GM21367 (cell line): Measurements from ENCODE around the gene TMEM132D.
"Not testable (repeated sequence)": the region's sequence is repeated elsewhere in the genome, so short reads cannot be mapped to it uniquely, and the experiment has no call there.

ENCODE experiments used
- ATAC-seq: cut with Tn5 transposase; IDR thresholded peaks from one replicate; pipeline ENCODE4 v1.9.1; 2021; ENCODE audit not compliant: unreplicated experiment

TMEM132D gene

GRCh38 chr12:129079719-129080118 lies 824.1 kb downstream of the TMEM132D start:
- ATAC-seq: no peak

DNA sequence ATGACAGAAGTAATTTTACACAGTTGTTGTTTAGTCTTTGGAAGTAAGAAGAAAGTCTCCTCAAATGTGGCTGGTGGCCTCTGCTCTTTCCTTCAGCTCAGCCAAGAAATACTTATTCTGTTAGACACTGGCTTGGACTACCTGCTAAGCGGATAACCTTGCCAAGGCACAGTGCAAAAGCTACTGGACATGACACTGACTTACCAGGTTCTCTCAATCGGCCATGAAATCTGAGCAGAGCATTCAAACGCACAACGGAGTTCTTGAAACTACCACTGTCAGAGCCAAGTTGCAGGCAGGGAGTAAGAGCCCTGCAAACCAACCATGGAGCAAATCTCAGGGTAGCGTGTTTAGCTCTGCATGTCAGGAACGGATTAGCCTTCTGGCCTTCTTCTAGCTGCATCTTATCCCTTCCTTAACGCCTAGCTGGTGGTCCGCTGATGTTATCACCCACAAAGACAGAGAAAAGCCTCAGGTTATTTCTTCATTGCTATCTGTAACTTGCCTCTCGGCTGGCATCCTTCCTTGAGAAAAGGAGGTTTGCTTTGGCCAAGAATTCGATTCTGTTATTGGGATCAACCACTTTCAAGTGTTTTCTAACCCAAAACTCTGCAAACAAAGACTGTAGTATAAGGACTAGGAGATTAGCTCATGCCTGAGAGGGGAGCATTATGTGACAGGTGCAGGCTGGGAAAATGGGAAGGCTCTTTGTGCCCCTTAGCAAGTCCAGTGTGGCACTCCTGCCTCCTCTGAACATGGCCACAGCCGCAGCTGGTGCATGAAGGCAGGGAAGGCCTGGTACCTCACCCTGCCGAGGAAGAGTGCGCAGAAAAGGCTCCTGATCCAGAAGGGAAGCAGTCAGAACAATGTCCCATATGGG lies 827.1 kb downstream of the TMEM132D start:
- no peak for ATAC-seq

DNA sequence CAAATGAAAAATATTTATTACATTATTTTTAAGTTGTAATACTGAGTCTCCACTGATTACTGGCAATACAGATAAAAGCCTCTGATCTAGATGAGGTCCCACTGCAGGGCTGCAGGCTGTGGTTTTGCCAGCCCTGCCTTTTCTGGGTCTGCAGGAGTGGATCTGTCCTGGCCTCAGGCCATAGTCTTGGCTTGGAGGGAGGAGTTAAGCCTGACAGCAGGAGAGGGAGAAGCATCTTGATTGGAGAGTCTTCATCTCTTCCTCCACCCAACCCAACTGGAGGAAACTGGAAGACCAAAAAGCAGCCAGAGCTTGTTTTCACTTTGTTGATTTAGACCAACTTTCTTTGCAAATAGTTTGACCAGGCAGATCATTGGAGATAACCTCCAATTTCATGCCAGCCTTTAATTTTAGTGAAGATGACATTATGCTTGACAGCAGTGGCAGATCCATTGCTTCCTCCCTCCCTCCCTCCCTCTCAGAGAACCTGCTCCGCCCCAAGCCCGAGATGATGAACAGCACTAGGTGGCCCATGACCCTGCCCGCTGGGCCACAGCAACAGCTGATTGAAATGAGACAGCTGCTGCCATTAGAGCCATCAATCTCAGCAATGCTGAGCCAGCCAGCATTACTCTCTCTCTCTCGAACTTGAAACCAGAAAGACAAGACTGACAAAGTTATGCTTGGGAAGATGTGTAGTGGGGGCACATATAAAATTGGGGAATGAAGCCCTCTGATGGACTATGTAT lies 828.2 kb downstream of the TMEM132D start:
- no peak for ATAC-seq

GRCh38 chr12:129074379-129074778 lies 829.4 kb downstream of the TMEM132D start:
- ATAC-seq: no peak

DNA sequence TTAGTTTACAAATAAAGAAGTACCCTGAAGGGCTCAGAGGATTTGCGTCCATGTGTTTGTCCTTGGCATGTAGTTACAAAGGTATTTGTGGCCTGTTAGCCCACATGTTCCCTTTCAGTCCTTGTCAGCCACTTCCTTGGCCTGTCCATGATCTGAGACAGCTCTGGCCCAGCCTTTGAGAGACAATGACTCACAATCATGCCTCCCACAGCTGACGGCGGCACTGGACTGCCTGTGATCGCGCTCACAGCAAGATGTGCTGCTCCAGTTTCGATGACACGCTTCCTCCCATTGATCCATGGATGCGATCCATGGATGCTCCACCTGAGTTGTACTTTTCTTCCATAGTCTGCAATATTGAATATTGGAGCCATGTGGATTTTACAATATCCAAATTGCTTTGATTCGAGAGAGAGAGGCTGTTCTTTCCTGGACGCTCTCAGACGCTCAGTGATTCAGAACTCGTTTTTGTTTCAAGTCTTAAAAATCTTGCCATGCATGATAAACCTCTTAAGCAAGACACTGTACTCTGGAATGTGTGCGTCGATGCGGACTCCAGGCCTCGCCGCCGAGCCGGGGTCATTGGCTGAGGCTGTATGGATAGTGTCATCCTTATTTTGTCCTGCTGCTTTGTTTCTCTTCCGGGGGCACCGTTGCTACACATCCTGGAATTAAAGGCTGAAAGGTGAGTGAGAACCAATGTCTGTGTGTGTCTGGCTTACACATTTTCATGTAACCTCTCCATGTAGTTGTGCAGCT lies 830.5 kb downstream of the TMEM132D start:
- no peak for ATAC-seq

DNA sequence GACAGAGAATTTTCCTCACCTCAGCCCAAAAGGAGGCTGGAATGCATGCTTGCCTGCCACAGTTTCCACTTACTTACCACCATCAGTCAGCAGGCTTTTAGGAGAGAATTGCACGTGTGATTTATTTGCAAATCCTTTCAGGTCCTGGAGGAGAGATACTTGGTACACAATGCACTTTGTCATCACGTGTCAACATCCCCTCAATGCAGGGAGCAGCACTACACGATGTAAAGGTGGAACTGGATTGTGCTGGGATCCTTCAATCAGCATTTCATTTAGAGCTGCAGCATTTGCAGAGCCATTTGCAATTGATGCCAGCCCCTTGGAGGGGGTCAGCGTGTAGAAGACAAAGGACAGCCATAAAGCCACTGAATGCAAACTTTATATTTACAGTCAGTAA lies 832.5 kb downstream of the TMEM132D start:
- ATAC-seq: no peak

- ATAC-seq: no peak
Measured at GRCh38 chr12:129069886-129070285, 833.9 kb downstream of the TMEM132D start.

GRCh38 chr12:129068684-129069083 lies 835.1 kb downstream of the TMEM132D start:
- ATAC-seq: no peak

DNA sequence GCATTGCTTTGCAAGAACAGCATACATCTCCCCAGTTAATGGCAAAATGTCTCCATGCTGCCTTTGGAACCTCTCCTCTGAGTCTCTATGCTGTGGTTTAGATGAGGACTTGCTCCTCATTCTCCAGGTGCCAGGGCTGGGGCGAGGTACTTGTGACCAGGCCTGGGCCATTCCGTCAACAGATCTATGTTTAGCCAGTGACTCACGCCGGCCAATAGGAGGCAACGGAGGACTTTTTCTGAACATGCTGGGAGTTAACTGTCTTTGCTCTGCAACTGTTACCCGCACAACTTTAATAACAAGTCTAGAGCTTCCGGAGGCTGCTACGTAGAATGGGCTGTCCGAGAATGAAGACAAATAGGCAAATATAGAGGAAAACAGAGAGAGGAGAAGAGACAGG lies 836.3 kb downstream of the TMEM132D start:
- ATAC-seq: no peak

GRCh38 chr12:129064209-129064855 lies 839.5 kb downstream of the TMEM132D start:
- no peak for ATAC-seq

DNA sequence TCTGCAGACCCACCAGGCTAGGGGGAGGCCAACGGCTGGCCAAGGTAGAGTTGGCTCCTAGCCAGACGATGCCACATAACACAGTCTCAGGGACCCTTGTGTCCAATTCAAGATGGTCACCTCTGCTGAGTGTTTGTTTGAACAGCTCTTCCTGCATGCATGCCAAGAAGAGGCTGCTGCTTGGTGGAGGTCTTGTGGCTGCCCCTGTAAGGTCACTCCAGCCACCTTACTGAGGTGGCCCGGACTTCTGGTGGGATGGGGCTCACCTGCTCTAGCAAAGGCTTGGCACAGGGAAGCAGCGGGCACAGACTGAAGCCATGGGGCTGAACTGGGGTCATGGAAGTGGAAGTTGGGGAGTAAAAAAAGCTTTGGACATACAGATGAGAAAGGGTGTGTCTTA lies 840.2 kb downstream of the TMEM132D start:
- no peak for ATAC-seq

- no peak for ATAC-seq
Measured at GRCh38 chr12:129053232-129053631, 850.6 kb downstream of the TMEM132D start.

GRCh38 chr12:129052373-129052772 lies 851.5 kb downstream of the TMEM132D start:
- no peak for ATAC-seq

DNA sequence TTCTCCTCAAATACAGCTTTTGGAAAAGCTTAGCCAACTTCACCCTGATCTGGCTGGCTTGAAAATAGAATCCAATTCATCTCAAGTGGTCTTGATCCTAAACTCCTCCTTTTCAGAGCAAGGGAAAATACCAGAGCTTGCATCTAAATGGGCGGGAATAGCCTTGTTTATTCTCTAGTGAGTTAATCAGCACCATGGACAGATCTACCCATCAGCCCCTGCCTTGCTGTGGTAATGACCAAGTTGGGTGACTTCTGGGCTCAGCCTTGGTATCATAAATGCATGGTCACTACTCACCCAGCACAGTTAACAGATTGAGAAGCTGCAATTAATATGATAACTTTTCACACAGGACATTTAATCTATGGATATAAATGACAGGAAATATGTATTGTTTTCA lies 853.9 kb downstream of the TMEM132D start:
- ATAC-seq: no peak

DNA sequence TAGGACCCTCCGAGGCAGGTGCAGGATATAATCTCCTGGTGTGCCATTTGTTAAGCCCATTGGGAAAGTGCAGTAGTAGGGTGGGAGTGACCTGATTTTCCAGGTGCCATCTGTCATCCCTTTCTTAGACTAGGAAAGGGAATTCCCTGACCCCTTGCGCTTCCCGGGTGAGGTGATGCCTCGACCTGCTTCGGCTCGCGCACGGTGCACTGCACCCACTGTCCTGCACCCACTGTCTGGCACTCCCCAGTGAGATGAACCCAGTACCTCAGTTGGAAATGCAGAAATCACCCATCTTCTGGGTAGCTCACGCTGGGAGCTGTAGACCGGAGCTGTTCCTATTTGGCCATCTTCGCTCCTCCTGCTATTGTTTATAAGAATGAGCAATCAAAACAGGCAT lies 860.5 kb downstream of the TMEM132D start:
- ATAC-seq: not testable (repeated sequence)

DNA sequence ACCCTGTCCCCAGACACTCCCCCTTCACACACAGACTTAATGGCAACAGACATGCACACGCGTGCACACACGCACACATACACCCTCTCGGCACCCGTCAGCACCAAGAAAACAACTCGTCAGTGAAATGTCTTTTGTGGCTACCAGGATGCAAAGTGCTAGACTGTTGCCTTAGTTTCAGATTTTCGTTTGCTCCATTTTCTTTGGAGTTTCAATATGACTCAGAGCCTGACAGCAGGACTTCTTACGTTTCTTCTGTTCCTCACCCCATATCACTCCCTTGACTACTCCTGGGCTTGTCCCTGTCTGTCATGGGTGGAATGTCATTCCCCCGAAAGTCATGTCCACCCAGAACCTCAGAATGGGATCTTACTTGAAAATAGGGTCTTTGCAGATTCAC lies 867.7 kb downstream of the TMEM132D start:
- no peak for ATAC-seq

- ATAC-seq: no peak
Measured at GRCh38 chr12:129034558-129035289, 869.1 kb downstream of the TMEM132D start.

GRCh38 chr12:129028844-129029243 lies 875.0 kb downstream of the TMEM132D start:
- no peak for ATAC-seq

- no peak for ATAC-seq
Measured at GRCh38 chr12:129025055-129025454, 878.8 kb downstream of the TMEM132D start.
